Activated effector memory CD4-positive, alpha-beta T cell treated with Interleukin-2 at 50 U/mL for 16 hours (primary cell): ENCODE data around the gene ASB13.

Source experiments
- DNase-seq: peaks from one replicate; pipeline ENCODE4 v3.0.0-alpha.2; 2020

Gene ASB13

GRCh38 chr10:5666008-5666840 is at the start of gene ASB13:
ASB13 (minus strand) TSS chr10:5666595; CDS start chr10:5666551, 44 bp downstream.
- DNase-seq = peak; percentile 14

GRCh38 chr10:5711642-5712041 is 45.2 kb upstream of the ASB13 start:
- DNase-seq = no peak

- DNase-seq = no peak
Measured at GRCh38 chr10:5710859-5711258, 44.5 kb upstream of the ASB13 start.

GRCh38 chr10:5709865-5710264 is 43.5 kb upstream of the ASB13 start:
- DNase-seq = no peak

- no peak for DNase-seq
Measured at GRCh38 chr10:5708356-5708755, 42.0 kb upstream of the ASB13 start.

GRCh38 chr10:5698062-5698461 is 31.7 kb upstream of the ASB13 start:
- DNase-seq = no peak

- no peak for DNase-seq
Measured at GRCh38 chr10:5697342-5697741, 30.9 kb upstream of the ASB13 start.

- no peak for DNase-seq
Measured at GRCh38 chr10:5694573-5694972, 28.2 kb upstream of the ASB13 start.

GRCh38 chr10:5692461-5693358 is 26.3 kb upstream of the ASB13 start:
- peak; percentile 20 for DNase-seq

- no peak for DNase-seq
Measured at GRCh38 chr10:5691786-5692185, 25.4 kb upstream of the ASB13 start.

- no peak for DNase-seq
Measured at GRCh38 chr10:5688587-5688986, 22.2 kb upstream of the ASB13 start.

GRCh38 chr10:5685764-5686240 is 19.4 kb upstream of the ASB13 start:
- DNase-seq = no peak

GRCh38 chr10:5684971-5685763 is 18.8 kb upstream of the ASB13 start:
- peak; percentile 63 for DNase-seq

- peak; percentile 93 for DNase-seq
Measured at GRCh38 chr10:5684318-5684970, 18.0 kb upstream of the ASB13 start, which contains the start of gene TASOR2. TASOR2 (plus strand) TSS chr10:5684838; CDS start chr10:5720643, 35,805 bp downstream.

GRCh38 chr10:5683065-5683464 is 16.7 kb upstream of the ASB13 start:
- DNase-seq = no peak

GRCh38 chr10:5681930-5682329 is 15.5 kb upstream of the ASB13 start:
- no peak for DNase-seq

GRCh38 chr10:5679606-5680005 is 13.2 kb upstream of the ASB13 start:
- DNase-seq = no peak

- DNase-seq = no peak
Measured at GRCh38 chr10:5679037-5679435, 12.6 kb upstream of the ASB13 start.

- DNase-seq = no peak
Measured at GRCh38 chr10:5678397-5679036, 12.1 kb upstream of the ASB13 start.

- no peak for DNase-seq
Measured at GRCh38 chr10:5670662-5671375, 4.4 kb upstream of the ASB13 start.

- no peak for DNase-seq
Measured at GRCh38 chr10:5669604-5670003, 3.2 kb upstream of the ASB13 start.
